ENCODE results near the gene DGKE.

DNA sequence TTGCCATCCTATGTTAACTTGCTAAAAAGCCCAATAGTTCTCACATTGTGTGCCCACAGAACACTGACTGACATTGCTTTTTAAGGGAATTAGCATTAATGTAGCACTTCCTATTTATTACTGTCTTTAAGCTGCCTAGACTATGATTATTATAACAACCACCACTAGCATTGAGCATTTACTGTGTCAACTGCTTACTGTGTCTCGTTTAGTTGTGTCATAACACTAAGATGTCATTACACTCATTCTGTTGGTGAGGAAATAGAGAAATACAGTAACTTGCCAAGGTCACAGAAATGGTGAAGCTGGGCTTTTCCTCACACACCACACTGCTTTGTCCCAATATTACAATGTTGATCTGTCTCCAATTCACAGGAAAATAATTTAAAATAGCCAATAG, 49.7 kb downstream of the DGKE start:
- no peak for TF ChIP-seq EZH2 (IDR thresholded peaks at IDR 0.05; ENCODE audit: borderline replicate concordance)
- TF ChIP-seq, protein P1, sequence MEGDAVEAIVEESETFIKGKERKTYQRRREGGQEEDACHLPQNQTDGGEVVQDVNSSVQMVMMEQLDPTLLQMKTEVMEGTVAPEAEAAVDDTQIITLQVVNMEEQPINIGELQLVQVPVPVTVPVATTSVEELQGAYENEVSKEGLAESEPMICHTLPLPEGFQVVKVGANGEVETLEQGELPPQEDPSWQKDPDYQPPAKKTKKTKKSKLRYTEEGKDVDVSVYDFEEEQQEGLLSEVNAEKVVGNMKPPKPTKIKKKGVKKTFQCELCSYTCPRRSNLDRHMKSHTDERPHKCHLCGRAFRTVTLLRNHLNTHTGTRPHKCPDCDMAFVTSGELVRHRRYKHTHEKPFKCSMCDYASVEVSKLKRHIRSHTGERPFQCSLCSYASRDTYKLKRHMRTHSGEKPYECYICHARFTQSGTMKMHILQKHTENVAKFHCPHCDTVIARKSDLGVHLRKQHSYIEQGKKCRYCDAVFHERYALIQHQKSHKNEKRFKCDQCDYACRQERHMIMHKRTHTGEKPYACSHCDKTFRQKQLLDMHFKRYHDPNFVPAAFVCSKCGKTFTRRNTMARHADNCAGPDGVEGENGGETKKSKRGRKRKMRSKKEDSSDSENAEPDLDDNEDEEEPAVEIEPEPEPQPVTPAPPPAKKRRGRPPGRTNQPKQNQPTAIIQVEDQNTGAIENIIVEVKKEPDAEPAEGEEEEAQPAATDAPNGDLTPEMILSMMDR (IDR thresholded peaks at IDR 0.05; ENCODE audit: poor library complexity): no peak
